HCT116 (cell line): ENCODE measurements around the gene CDCA3. TPM values are rescaled to one million over a fixed set of nuclear protein-coding genes. Genes with fewer than 3 reads are reported as not detected.

ENCODE experiments used
- ATAC-seq: fragments of 200-7000 bp; cut with Tn5 transposase; 2 replicates; pipeline ENCODE4 v1.9.1; 2020; ENCODE audit warnings: mild to moderate bottlenecking, moderate library complexity
- BruUV-seq: library from RNA; stranded (reverse); fragments of 400-500 nt; replicated peaks from 2 replicates; lab custom pipeline; 2021; lab: Mats Ljungman, UMichigan
- CTCF ChIA-PET: fragments of 300-600 bp; sonication (Branson Sonifier 250); formaldehyde crosslinking; loops from one replicate; lab custom pipeline; 2021; ENCODE audit warnings: antibody characterized with exemption; lab: Charles Lee
- POLR2A ChIA-PET: fragments of 300-600, 350-600 bp; sonication (Branson Sonifier 250); formaldehyde crosslinking; loops from one replicate; lab custom pipeline; 2021; ENCODE audit warnings: antibody characterized with exemption; lab: Charles Lee
- RAD21 ChIA-PET, 2 experiments: fragments of 300-600 bp; sonication (Branson Sonifier 250); formaldehyde crosslinking; loops; one replicate each; lab custom pipeline; 2023; ENCODE audit warnings: low total read pairs in 2 of 2; ENCODE audit not compliant: uncharacterized antibody in 2 of 2, unreplicated experiment in 2 of 2, low non-redundant PET in 1 of 2; lab: Charles Lee
- DNase-seq: peaks from one replicate; pipeline ENCODE4 v3.0.0-alpha.2; 2010; ENCODE audit warnings: low read depth, low spot score
- H2AFZ ChIP-seq: fragments of 200-600 bp; shearing (Covaris generic), sonication (generic); 2 replicates; pipeline ENCODE4 v1.6.1; 2017; ENCODE audit warnings: low read depth, mixed run types, mixed read lengths, antibody characterized with exemption, low read length; ENCODE audit not compliant: poor library complexity, severe bottlenecking
- H3K27ac ChIP-seq: 2 replicates; pipeline ENCODE4 v1.5.1; 2012; ENCODE audit warnings: low read depth, low read length
- H3K27me3 ChIP-seq: fragments of 200-600 bp; sonication (generic); 2 replicates; pipeline ENCODE4 v1.6.1; 2016; ENCODE audit warnings: mixed run types, low read length, mixed read lengths; ENCODE audit not compliant: insufficient read depth
- H3K36me3 ChIP-seq, 2 experiments: fragments of 200-500 bp in 1 of 2; fragments of 200-600 bp in 1 of 2; sonication (Bioruptor generic) in 1 of 2; sonication (generic) in 1 of 2; 2 replicates each; pipeline versions ENCODE4 v1.5.1 to v1.6.1; 2014 to 2016; ENCODE audit warnings: low read length in 2 of 2, inconsistent platforms in 1 of 2, mixed read lengths in 1 of 2, mixed run types in 1 of 2; ENCODE audit not compliant: insufficient read depth in 2 of 2, control insufficient read depth in 1 of 2
- H3K4me1 ChIP-seq, 2 experiments: fragments of 200-600 bp in 1 of 2; sonication (generic) in 1 of 2; 2 replicates each; pipeline versions ENCODE4 v1.5.1 to v1.6.1; 2012 to 2017; ENCODE audit warnings: low read length in 2 of 2, inconsistent platforms in 1 of 2, mild to moderate bottlenecking in 1 of 2, mixed read lengths in 1 of 2, mixed run types in 1 of 2, moderate library complexity in 1 of 2; ENCODE audit not compliant: insufficient read depth in 2 of 2, control insufficient read depth in 1 of 2
- H3K4me2 ChIP-seq: fragments of 200-600 bp; sonication (generic); 2 replicates; pipeline ENCODE4 v1.6.1; 2017; ENCODE audit warnings: mixed run types, low read length, mixed read lengths
- H3K4me3 ChIP-seq, 2 experiments: fragments of 200-600 bp in 1 of 2; sonication (generic) in 1 of 2; replicated peaks in 1 of 2; 2 replicates each; pipeline ENCODE4 v1.5.1; 2011 to 2016; ENCODE audit warnings: low read length in 2 of 2, control low read depth in 1 of 2, low read depth in 1 of 2, mild to moderate bottlenecking in 1 of 2, mixed read lengths in 1 of 2, mixed run types in 1 of 2
- H3K79me2 ChIP-seq: fragments of 200-600 bp; sonication (generic); 2 replicates; pipeline ENCODE4 v1.6.1; 2017; ENCODE audit warnings: mild to moderate bottlenecking, mixed run types, low read length, moderate library complexity, mixed read lengths; ENCODE audit not compliant: insufficient read depth
- H3K9ac ChIP-seq: fragments of 200-600 bp; sonication (generic); 2 replicates; pipeline ENCODE4 v1.6.1; 2016; ENCODE audit warnings: low read length, mixed read lengths
- H3K9me2 ChIP-seq: fragments of 200-600 bp; sonication (generic), shearing (Covaris generic); 2 replicates; pipeline ENCODE4 v1.6.1; 2017; ENCODE audit warnings: mixed run types, mild to moderate bottlenecking, moderate library complexity; ENCODE audit not compliant: insufficient read depth
- H3K9me3 ChIP-seq, 2 experiments: fragments of 200-500 bp in 1 of 2; fragments of 200-600 bp in 1 of 2; sonication (Bioruptor generic) in 1 of 2; sonication (generic) in 1 of 2; 2 replicates each; pipeline ENCODE4 v1.6.1; 2014 to 2017; ENCODE audit warnings: low read length in 2 of 2, mixed read lengths in 2 of 2, inconsistent platforms in 1 of 2, low read depth in 1 of 2, mild to moderate bottlenecking in 1 of 2, mixed run types in 1 of 2, moderate library complexity in 1 of 2; ENCODE audit not compliant: control insufficient read depth in 1 of 2, insufficient read depth in 1 of 2
- H4K20me1 ChIP-seq: fragments of 200-600 bp; sonication (generic), shearing (Covaris generic); 2 replicates; pipeline ENCODE4 v1.6.1; 2017; ENCODE audit warnings: mixed run types, mild to moderate bottlenecking, moderate library complexity; ENCODE audit not compliant: insufficient read depth
- EGR1 ChIP-seq: IDR thresholded peaks from 2 replicates; pipeline ENCODE4 v1.6.1; 2012; ENCODE audit warnings: low read depth
- ELF1 ChIP-seq: IDR thresholded peaks from 2 replicates; pipeline ENCODE4 v1.6.1; 2012; ENCODE audit warnings: low read depth, borderline replicate concordance
- EZH2 ChIP-seq: fragments of 200-600 bp; sonication (generic); IDR thresholded peaks from 2 replicates; pipeline ENCODE4 v1.6.1; 2017; ENCODE audit warnings: antibody characterized with exemption, mixed run types
- EZH2phosphoT487 ChIP-seq: fragments of 200-600 bp; IDR thresholded peaks from 2 replicates; pipeline ENCODE4 v1.6.1; 2018; ENCODE audit warnings: antibody characterized with exemption, borderline replicate concordance
- FOSL1 ChIP-seq: IDR thresholded peaks from 2 replicates; pipeline ENCODE4 v1.6.1; 2012; ENCODE audit warnings: low read depth
- POLR2A ChIP-seq: IDR thresholded peaks from 2 replicates; pipeline ENCODE4 v1.7.0; 2011; ENCODE audit warnings: borderline replicate concordance; ENCODE audit not compliant: insufficient read depth, insufficient read length; ENCODE audit errors: extremely low read depth
- RAD21 ChIP-seq: IDR thresholded peaks from 2 replicates; pipeline ENCODE4 v1.6.1; 2012; ENCODE audit warnings: low read depth, mild to moderate bottlenecking
- SIN3A ChIP-seq: IDR thresholded peaks from 2 replicates; pipeline ENCODE4 v1.6.1; 2012; ENCODE audit warnings: low read depth
- SRF ChIP-seq: IDR thresholded peaks from 2 replicates; pipeline ENCODE4 v1.6.1; 2012; ENCODE audit warnings: low read depth
- TCF7L2 ChIP-seq: IDR thresholded peaks from 2 replicates; pipeline ENCODE4 v1.7.0; 2011; ENCODE audit warnings: borderline replicate concordance, inconsistent platforms; ENCODE audit not compliant: insufficient read depth, insufficient read length; ENCODE audit errors: extremely low read depth
- YY1 ChIP-seq: IDR thresholded peaks from 2 replicates; pipeline ENCODE4 v1.6.1; 2011; ENCODE audit warnings: low read length, low read depth, moderate library complexity, mild to moderate bottlenecking; ENCODE audit not compliant: insufficient replicate concordance; ENCODE audit errors: extremely low read depth
- ZFX ChIP-seq: fragments of 450-650 bp; IDR thresholded peaks from 2 replicates; pipeline ENCODE4 v1.6.1; 2017
- intact Hi-C: fragments of 100-400 bp; cut with micrococcal nuclease; formaldehyde crosslinking; loops from 2 replicates; pipeline ENCODE4 v1.10.0; 2022
- total RNA-seq: library from RNA; stranded (reverse); gene quantifications from one replicate; pipeline ENCODE4 v1.2.1, GENCODE V29; 2021; ENCODE audit not compliant: unreplicated experiment
- TF ChIP-seq, protein P1 (sequence below): IDR thresholded peaks from 2 replicates; pipeline ENCODE4 v1.6.1; 2012; ENCODE audit warnings: low read depth
- TF ChIP-seq, protein P2 (sequence below): IDR thresholded peaks from 2 replicates; pipeline ENCODE4 v1.6.1; 2011; ENCODE audit warnings: mild to moderate bottlenecking, low read length, moderate library complexity; ENCODE audit not compliant: insufficient replicate concordance; ENCODE audit errors: extremely low read depth
- TF ChIP-seq, protein P3 (sequence below): IDR thresholded peaks from 2 replicates; pipeline ENCODE4 v1.6.1; 2012
- TF ChIP-seq, protein P4 (sequence below), 3 experiments: fragments of 200-600 bp in 1 of 3; sonication (generic) in 1 of 3; IDR thresholded peaks in 2 of 3; conservative IDR thresholded peaks in 1 of 3; 2 replicates each; pipeline ENCODE4 v1.5.1; 2012 to 2017; ENCODE audit warnings: low read depth in 2 of 3, low read length in 2 of 3, antibody characterized with exemption in 1 of 3, borderline replicate concordance in 1 of 3, control low read depth in 1 of 3, mild to moderate bottlenecking in 1 of 3, mixed read lengths in 1 of 3, mixed run types in 1 of 3, moderate library complexity in 1 of 3; ENCODE audit not compliant: insufficient read depth in 1 of 3
- TF ChIP-seq, protein P5 (sequence below): IDR thresholded peaks from 2 replicates; pipeline ENCODE4 v1.6.1; 2012

CDCA3 gene
- total RNA-seq, 1 experiment from 2014 or later = 63.0 TPM

DNA sequence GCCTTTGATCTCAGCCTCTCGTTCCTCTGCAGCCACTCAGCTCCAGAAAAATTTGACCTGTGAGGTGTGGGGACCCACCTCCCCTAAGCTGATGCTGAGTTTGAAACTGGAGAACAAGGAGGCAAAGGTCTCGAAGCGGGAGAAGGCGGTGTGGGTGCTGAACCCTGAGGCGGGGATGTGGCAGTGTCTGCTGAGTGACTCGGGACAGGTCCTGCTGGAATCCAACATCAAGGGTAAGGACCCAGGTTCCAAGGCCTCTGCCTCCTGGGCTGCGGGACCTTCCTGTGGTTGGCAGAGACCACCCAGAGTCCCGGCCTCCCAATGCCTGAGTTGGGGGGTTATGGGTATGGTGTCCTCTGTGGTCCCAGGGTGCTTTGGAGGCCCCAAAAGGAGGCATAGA, 34.0 kb downstream of the CDCA3 start:
- intact Hi-C loops = no loop called here
- Histone ChIP-seq H3K4me3 (no peak overlapping the region), H3K9me3 (no peaks in the 10 kb centered on the region), H3K27me3 (peaks cover 1% of the 10 kb centered on the region; the same call in 1 of the 2 replicates), H3K4me1 (peaks cover 10 to 15% of the 10 kb centered on the region in 2 experiments), H3K9ac (no peak overlapping the region)
- CTCF ChIA-PET = no interaction called here
- BruUV-seq = no TSS peak
- ATAC-seq = no peak
- no peak for DNase-seq
- TF ChIP-seq SIN3A (no peak), RAD21 (no peak), YY1 (no peak), TCF7L2 (no peak), EGR1 (no peak), SRF (no peak), EZH2 (no peak), POLR2A (no peak), ELF1 (no peak), FOSL1 (no peak), ZFX (no peak), EZH2phosphoT487 (no peak)
- TF ChIP-seq, protein P1, sequence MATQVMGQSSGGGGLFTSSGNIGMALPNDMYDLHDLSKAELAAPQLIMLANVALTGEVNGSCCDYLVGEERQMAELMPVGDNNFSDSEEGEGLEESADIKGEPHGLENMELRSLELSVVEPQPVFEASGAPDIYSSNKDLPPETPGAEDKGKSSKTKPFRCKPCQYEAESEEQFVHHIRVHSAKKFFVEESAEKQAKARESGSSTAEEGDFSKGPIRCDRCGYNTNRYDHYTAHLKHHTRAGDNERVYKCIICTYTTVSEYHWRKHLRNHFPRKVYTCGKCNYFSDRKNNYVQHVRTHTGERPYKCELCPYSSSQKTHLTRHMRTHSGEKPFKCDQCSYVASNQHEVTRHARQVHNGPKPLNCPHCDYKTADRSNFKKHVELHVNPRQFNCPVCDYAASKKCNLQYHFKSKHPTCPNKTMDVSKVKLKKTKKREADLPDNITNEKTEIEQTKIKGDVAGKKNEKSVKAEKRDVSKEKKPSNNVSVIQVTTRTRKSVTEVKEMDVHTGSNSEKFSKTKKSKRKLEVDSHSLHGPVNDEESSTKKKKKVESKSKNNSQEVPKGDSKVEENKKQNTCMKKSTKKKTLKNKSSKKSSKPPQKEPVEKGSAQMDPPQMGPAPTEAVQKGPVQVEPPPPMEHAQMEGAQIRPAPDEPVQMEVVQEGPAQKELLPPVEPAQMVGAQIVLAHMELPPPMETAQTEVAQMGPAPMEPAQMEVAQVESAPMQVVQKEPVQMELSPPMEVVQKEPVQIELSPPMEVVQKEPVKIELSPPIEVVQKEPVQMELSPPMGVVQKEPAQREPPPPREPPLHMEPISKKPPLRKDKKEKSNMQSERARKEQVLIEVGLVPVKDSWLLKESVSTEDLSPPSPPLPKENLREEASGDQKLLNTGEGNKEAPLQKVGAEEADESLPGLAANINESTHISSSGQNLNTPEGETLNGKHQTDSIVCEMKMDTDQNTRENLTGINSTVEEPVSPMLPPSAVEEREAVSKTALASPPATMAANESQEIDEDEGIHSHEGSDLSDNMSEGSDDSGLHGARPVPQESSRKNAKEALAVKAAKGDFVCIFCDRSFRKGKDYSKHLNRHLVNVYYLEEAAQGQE = no peak
- TF ChIP-seq, protein P2, sequence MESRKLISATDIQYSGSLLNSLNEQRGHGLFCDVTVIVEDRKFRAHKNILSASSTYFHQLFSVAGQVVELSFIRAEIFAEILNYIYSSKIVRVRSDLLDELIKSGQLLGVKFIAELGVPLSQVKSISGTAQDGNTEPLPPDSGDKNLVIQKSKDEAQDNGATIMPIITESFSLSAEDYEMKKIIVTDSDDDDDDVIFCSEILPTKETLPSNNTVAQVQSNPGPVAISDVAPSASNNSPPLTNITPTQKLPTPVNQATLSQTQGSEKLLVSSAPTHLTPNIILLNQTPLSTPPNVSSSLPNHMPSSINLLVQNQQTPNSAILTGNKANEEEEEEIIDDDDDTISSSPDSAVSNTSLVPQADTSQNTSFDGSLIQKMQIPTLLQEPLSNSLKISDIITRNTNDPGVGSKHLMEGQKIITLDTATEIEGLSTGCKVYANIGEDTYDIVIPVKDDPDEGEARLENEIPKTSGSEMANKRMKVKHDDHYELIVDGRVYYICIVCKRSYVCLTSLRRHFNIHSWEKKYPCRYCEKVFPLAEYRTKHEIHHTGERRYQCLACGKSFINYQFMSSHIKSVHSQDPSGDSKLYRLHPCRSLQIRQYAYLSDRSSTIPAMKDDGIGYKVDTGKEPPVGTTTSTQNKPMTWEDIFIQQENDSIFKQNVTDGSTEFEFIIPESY = no peak
- TF ChIP-seq, protein P3, sequence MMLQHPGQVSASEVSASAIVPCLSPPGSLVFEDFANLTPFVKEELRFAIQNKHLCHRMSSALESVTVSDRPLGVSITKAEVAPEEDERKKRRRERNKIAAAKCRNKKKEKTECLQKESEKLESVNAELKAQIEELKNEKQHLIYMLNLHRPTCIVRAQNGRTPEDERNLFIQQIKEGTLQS = no peak
- TF ChIP-seq, protein P4, sequence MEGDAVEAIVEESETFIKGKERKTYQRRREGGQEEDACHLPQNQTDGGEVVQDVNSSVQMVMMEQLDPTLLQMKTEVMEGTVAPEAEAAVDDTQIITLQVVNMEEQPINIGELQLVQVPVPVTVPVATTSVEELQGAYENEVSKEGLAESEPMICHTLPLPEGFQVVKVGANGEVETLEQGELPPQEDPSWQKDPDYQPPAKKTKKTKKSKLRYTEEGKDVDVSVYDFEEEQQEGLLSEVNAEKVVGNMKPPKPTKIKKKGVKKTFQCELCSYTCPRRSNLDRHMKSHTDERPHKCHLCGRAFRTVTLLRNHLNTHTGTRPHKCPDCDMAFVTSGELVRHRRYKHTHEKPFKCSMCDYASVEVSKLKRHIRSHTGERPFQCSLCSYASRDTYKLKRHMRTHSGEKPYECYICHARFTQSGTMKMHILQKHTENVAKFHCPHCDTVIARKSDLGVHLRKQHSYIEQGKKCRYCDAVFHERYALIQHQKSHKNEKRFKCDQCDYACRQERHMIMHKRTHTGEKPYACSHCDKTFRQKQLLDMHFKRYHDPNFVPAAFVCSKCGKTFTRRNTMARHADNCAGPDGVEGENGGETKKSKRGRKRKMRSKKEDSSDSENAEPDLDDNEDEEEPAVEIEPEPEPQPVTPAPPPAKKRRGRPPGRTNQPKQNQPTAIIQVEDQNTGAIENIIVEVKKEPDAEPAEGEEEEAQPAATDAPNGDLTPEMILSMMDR (IDR thresholded peaks at IDR 0.05 in 2 of 3, conservative IDR thresholded peaks at IDR 0.05 in 1 of 3; ENCODE audit: borderline replicate concordance in 1 of 3, insufficient read depth in 1 of 3, low read depth in 2 of 3, low read length in 2 of 3) = no peak
- TF ChIP-seq, protein P5, sequence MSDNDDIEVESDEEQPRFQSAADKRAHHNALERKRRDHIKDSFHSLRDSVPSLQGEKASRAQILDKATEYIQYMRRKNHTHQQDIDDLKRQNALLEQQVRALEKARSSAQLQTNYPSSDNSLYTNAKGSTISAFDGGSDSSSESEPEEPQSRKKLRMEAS = no peak
- TF ChIP-seq, all 23 proteins: peak for 0
- ChIA-PET POLR2A (no interaction called here), RAD21 (no interaction called here)
- H3K79me2 ChIP-seq = no peaks in the 10 kb centered on the region
- no peaks in the 10 kb centered on the region for H3K9me2 ChIP-seq
- H3K4me2 ChIP-seq = no peak overlapping the region
- H3K27ac ChIP-seq = no peak overlapping the region
- H4K20me1 ChIP-seq = no peaks in the 10 kb centered on the region
- no peaks in the 10 kb centered on the region for H3K36me3 ChIP-seq
- H2AFZ ChIP-seq = no peak overlapping the region
